ENCODE results near the gene SESTD1. TPM values are rescaled to one million over a fixed set of nuclear protein-coding genes. Genes with fewer than 3 reads are reported as not detected.
A peak's percentile ranks its signal among the peaks of the same experiment; 100 is the strongest.

SESTD1 gene
- total RNA-seq, 1 donor from 2014 or later: 19.4 TPM

DNA sequence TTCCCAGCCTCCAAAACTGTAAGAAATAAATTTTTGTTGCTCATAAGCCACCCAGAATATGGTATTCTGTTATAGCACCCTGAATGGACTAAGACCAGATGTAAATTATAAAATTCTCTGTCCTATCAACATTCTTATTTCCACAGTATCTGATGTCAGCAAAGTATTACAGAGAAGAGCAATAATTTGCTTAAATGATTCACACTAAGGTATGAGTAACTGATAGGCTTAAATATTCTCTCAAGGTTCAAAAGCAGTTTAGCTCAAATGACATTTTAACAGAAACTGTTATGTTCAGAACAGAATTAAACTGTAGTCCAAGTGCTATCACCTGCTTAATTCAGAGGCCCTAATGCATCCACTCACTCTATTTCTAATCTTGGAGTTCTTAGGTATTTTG lies 12.8 kb downstream of the SESTD1 start:
- H3K4me1 Mint-ChIP-seq (ENCODE audit: low read depth, unreplicated experiment): peaks cover 3% of the 10 kb centered on the region
- FAIRE-seq (no peak), DNase-seq (ENCODE audit: low read depth) (peak; percentile 17)
- Histone ChIP-seq H4K20me1 (ENCODE audit: insufficient read depth, low read length) (peaks cover 40% of the 10 kb centered on the region), H3K36me3 (ENCODE audit: insufficient read depth, low read length) (no peaks in the 10 kb centered on the region), H3K27ac (ENCODE audit: low read depth, low read length) (no peak overlapping the region), H3K9ac (ENCODE audit: low read length) (no peak overlapping the region), H3K79me2 (ENCODE audit: insufficient read depth, low read length) (peaks cover 80% of the 10 kb centered on the region), H3K27me3 (ENCODE audit: insufficient read depth, low read length) (no peaks in the 10 kb centered on the region), H2AFZ (ENCODE audit: low read depth, low read length) (no peak overlapping the region), H3K9me3 (ENCODE audit: insufficient read depth, low read depth, low read length) (no peaks in the 10 kb centered on the region), H3K4me1 (ENCODE audit: insufficient read depth, low read length) (no peaks in the 10 kb centered on the region), H3K4me2 (ENCODE audit: low read length) (no peak overlapping the region), H3K4me3 (ENCODE audit: insufficient read depth, low read depth, low read length) (no peak overlapping the region)
- no peak for TF ChIP-seq EZH2 (IDR thresholded peaks at IDR 0.05; ENCODE audit: insufficient read depth, low read length)
- TF ChIP-seq, protein P1, sequence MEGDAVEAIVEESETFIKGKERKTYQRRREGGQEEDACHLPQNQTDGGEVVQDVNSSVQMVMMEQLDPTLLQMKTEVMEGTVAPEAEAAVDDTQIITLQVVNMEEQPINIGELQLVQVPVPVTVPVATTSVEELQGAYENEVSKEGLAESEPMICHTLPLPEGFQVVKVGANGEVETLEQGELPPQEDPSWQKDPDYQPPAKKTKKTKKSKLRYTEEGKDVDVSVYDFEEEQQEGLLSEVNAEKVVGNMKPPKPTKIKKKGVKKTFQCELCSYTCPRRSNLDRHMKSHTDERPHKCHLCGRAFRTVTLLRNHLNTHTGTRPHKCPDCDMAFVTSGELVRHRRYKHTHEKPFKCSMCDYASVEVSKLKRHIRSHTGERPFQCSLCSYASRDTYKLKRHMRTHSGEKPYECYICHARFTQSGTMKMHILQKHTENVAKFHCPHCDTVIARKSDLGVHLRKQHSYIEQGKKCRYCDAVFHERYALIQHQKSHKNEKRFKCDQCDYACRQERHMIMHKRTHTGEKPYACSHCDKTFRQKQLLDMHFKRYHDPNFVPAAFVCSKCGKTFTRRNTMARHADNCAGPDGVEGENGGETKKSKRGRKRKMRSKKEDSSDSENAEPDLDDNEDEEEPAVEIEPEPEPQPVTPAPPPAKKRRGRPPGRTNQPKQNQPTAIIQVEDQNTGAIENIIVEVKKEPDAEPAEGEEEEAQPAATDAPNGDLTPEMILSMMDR (IDR thresholded peaks at IDR 0.05; ENCODE audit: insufficient read depth, low read depth, low read length): no peak
- H3K27ac Mint-ChIP-seq (ENCODE audit: unreplicated experiment): no peak overlapping the region
- peaks cover 3% of the 10 kb centered on the region for H3K36me3 Mint-ChIP-seq (ENCODE audit: low read depth, unreplicated experiment)
- no peak overlapping the region for H3K4me3 Mint-ChIP-seq (ENCODE audit: unreplicated experiment)
- no peaks in the 10 kb centered on the region for H3K27me3 Mint-ChIP-seq (ENCODE audit: low read depth, unreplicated experiment)
- peaks cover 3% of the 10 kb centered on the region for H3K9me3 Mint-ChIP-seq (ENCODE audit: unreplicated experiment)

DNA sequence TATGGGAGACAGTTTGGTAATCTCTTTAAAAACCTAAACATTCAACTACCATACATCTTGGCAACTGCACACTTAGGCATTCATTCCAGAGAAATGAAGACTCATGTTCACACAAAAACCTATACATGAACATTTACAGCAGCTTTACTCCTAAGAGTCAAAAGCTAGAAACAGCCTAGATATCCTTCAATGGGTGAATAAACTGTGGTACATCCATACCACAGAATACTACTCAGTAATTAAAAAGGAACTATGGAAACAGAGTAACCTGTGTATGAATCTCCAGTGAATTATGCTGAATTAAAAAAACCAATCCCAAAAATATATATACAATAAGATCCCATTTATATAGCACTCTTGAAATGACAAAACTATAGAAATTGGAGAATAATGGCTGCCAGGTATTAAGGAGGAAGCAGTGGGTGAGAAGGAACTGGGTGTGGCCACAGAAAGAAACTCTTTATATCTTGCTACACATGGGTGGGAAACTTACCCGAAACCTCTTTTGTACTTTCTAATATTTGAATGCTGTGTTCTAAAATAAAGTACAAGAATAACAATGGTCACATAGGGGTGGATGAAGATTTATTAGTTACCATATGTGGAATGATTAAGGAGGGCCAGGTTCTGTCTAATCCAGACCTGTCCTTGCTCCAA lies 13.7 kb downstream of the SESTD1 start:
- peaks cover 3% of the 10 kb centered on the region for H3K9me3 Mint-ChIP-seq (ENCODE audit: unreplicated experiment)

More for the DNA sequence above, 13.7 kb downstream of the SESTD1 start:
- FAIRE-seq (no peak), DNase-seq (ENCODE audit: low read depth) (no peak)
- H3K9ac ChIP-seq (ENCODE audit: low read length): no peak overlapping the region
- no peak overlapping the region for H2AFZ ChIP-seq (ENCODE audit: low read depth, low read length)
- no peak overlapping the region for H3K27ac Mint-ChIP-seq (ENCODE audit: unreplicated experiment)
- H3K9me3 ChIP-seq (ENCODE audit: insufficient read depth, low read depth, low read length): no peaks in the 10 kb centered on the region
- H3K27me3 ChIP-seq (ENCODE audit: insufficient read depth, low read length): no peaks in the 10 kb centered on the region
- peaks cover 40% of the 10 kb centered on the region for H4K20me1 ChIP-seq (ENCODE audit: insufficient read depth, low read length)
- H3K79me2 ChIP-seq (ENCODE audit: insufficient read depth, low read length): peaks cover 82% of the 10 kb centered on the region
- no peaks in the 10 kb centered on the region for H3K27me3 Mint-ChIP-seq (ENCODE audit: low read depth, unreplicated experiment)
- H3K4me2 ChIP-seq (ENCODE audit: low read length): no peak overlapping the region
- no peak overlapping the region for H3K27ac ChIP-seq (ENCODE audit: low read depth, low read length)
- no peak overlapping the region for H3K4me3 ChIP-seq (ENCODE audit: insufficient read depth, low read depth, low read length)
- no peak overlapping the region for H3K4me3 Mint-ChIP-seq (ENCODE audit: unreplicated experiment)
- no peaks in the 10 kb centered on the region for H3K36me3 Mint-ChIP-seq (ENCODE audit: low read depth, unreplicated experiment)
- no peaks in the 10 kb centered on the region for H3K36me3 ChIP-seq (ENCODE audit: insufficient read depth, low read length)
- no peaks in the 10 kb centered on the region for H3K4me1 ChIP-seq (ENCODE audit: insufficient read depth, low read length)
- peaks cover 3% of the 10 kb centered on the region for H3K4me1 Mint-ChIP-seq (ENCODE audit: low read depth, unreplicated experiment)
- TF ChIP-seq, protein P1 (IDR thresholded peaks at IDR 0.05; ENCODE audit: insufficient read depth, low read depth, low read length): no peak
- no peak for TF ChIP-seq EZH2 (IDR thresholded peaks at IDR 0.05; ENCODE audit: insufficient read depth, low read length)
